Endothelial cell of umbilical vein (primary cell): Measurements from ENCODE around the gene RYR3.

Source experiments
- CTCF ChIP-seq, 2 donors: IDR thresholded peaks; 1 replicate in 1 of 2; 2 replicates in 1 of 2; pipeline ENCODE4 v1.5.1; 2011; ENCODE audit warnings: low read length in 2 of 2, mild to moderate bottlenecking in 2 of 2, moderate library complexity in 2 of 2, control low read depth in 1 of 2, inconsistent platforms in 1 of 2, low read depth in 1 of 2; ENCODE audit not compliant: insufficient read depth in 1 of 2; ENCODE audit errors: extremely low read depth in 1 of 2
- EZH2 ChIP-seq: IDR thresholded peaks from 2 replicates; pipeline ENCODE4 v1.6.1; 2012; ENCODE audit warnings: borderline replicate concordance, low read depth, mild to moderate bottlenecking, moderate library complexity, low read length, inconsistent platforms; ENCODE audit not compliant: severe bottlenecking
- FOS ChIP-seq: IDR thresholded peaks from 2 replicates; pipeline ENCODE4 v1.6.1; 2011; ENCODE audit warnings: mild to moderate bottlenecking, low read length, moderate library complexity, borderline replicate concordance; ENCODE audit not compliant: insufficient read depth
- JUN ChIP-seq: IDR thresholded peaks from 2 replicates; pipeline ENCODE4 v1.6.1; 2011; ENCODE audit warnings: borderline replicate concordance, low read depth; ENCODE audit not compliant: insufficient read length, insufficient read depth
- POLR2A ChIP-seq: IDR thresholded peaks from 2 replicates; pipeline ENCODE4 v1.6.1; 2012; ENCODE audit warnings: low read depth, mild to moderate bottlenecking, control low read depth, low read length
- POLR2AphosphoS5 ChIP-seq: IDR thresholded peaks from 2 replicates; pipeline ENCODE4 v1.6.1; 2012; ENCODE audit warnings: low read depth, mild to moderate bottlenecking, control low read depth, low read length, moderate library complexity; ENCODE audit not compliant: insufficient read depth

DNA sequence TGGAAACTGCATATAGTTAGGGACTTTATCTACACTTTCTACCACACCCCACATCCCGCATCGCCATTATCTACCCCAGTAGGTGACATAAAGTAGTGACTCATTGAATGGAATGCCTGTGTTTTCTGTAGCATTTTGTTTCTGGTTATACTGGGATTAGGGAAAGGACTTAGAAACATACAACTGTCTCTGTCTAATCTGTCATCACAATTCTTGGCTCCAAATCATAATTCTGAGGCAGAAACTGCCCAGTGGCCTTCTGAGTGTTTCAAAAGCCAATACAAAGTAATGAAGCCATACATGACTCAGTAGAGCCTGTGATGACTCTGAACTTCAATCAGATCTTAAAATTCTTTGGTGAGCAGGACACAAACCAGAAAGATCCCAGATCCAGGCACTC, 541.8 kb downstream of the RYR3 start:
- TF ChIP-seq POLR2AphosphoS5 (no peak), CTCF (IDR thresholded peaks at IDR 0.05; ENCODE audit: extremely low read depth in 1 of 2, insufficient read depth in 1 of 2, low read depth in 1 of 2, low read length in 2 of 2) (no peak), JUN (no peak), POLR2A (no peak), FOS (no peak), EZH2 (no peak)
